Measurements from ENCODE around the gene STAC.

STAC gene

DNA sequence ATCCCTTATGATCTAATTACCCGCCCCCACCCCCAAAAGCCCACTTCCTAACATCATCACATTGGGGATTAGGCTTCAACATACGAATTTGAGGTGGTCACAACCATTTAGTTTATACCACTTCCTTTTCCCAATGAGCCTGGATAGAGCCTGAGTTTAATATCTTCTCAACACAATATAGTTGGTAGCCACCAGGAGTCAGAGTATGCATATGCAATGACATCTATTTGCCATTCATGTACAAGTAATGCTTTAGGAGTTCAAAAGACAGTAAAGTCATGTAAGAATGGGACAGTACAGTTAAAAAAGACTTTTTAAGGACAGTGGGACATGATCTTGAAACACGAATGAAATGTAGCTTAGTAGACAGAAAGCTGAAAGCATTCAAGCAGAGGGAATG is 211.7 kb downstream of the STAC start:
- Mint-ChIP-seq H3K36me3 (ENCODE audit: low read depth) (no peaks in the 10 kb centered on the region), H3K9me3 (no peaks in the 10 kb centered on the region), H3K27me3 (ENCODE audit: low read depth) (no peaks in the 10 kb centered on the region), H3K4me1 (ENCODE audit: low read depth) (no peaks in the 10 kb centered on the region), H3K4me3 (no peak overlapping the region), H3K27ac (no peak overlapping the region)

DNA sequence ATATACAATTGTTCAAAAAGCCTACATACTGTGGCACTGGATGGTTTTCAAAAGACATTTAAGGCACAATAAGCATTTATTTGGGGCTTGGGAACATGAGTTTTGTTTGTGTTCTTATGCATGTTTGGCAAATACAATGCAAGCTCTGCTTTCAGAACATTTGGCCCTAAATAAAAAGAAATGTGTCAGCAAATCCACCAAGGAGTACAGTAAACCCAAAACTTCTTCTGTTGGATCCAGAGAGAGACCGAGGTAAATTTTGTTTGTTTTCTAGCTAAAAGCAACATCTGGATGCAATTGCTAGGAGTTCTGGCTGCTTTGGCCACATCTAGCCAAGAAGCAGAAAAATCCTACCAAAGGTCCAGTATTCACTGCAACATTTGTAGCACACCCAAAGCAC is 215.2 kb downstream of the STAC start:
- H3K27me3 Mint-ChIP-seq (ENCODE audit: low read depth): no peaks in the 10 kb centered on the region
- no peaks in the 10 kb centered on the region for H3K4me1 Mint-ChIP-seq (ENCODE audit: low read depth)
- H3K36me3 Mint-ChIP-seq (ENCODE audit: low read depth): no peaks in the 10 kb centered on the region
- H3K27ac Mint-ChIP-seq: no peak overlapping the region
- H3K4me3 Mint-ChIP-seq: no peak overlapping the region
- H3K9me3 Mint-ChIP-seq: no peaks in the 10 kb centered on the region

DNA sequence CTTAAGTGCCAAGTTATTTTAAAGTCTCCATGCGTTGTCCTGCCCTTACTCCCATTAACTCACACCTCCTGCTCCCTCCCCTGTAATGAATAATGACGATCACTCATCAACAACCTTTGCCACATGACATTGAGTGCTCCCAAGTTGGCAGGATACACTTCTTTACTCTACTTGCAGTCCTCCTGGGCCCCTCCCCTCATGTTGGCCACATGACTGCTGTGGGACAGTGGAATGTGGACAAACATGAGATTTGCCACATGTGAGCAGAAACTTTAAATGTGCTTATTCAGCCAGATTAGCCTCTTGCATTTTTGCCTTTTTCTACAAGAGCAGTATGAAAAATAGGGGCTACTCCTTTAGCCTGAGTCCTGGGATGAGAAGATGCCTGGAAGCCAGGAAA is 216.1 kb downstream of the STAC start:
- Mint-ChIP-seq H3K27ac (no peak overlapping the region), H3K36me3 (ENCODE audit: low read depth) (no peaks in the 10 kb centered on the region), H3K4me1 (ENCODE audit: low read depth) (no peaks in the 10 kb centered on the region), H3K4me3 (no peak overlapping the region), H3K9me3 (no peaks in the 10 kb centered on the region), H3K27me3 (ENCODE audit: low read depth) (no peaks in the 10 kb centered on the region)

DNA sequence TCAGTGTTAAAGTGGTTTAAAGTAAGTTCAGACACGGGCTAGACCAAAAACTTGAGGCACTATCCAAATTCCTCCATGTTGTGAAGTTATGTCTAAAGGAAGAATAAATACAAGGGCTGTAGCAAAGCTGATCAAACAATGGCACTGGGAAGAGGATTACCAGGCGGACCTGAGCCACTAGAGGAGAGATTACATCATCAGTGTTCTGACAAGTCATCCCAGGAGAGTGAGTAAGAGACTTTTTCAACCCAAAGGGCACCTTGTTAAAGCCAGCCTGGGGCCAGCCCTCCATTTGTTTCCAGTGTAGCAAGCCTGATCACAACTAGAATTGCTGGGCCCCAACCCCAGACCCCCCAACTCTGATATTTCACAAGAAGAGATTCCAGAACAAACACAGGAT is 217.1 kb downstream of the STAC start:
- Mint-ChIP-seq H3K9me3 (no peaks in the 10 kb centered on the region), H3K27me3 (ENCODE audit: low read depth) (no peaks in the 10 kb centered on the region), H3K4me3 (no peak overlapping the region), H3K36me3 (ENCODE audit: low read depth) (no peaks in the 10 kb centered on the region), H3K27ac (no peak overlapping the region), H3K4me1 (ENCODE audit: low read depth) (no peaks in the 10 kb centered on the region)
